Natural killer cell treated with Interleukin-12 subunit alpha and Interleukin-12 subunit beta and Interleukin-15 and Interleukin-18, amount 100 ng/mL, for 72 hours (primary cell): Measurements from ENCODE around the gene CAPN13. TPM values are rescaled to one million over a fixed set of nuclear protein-coding genes. Genes with fewer than 3 reads are reported as not detected.

ENCODE experiments used
- ATAC-seq, 2 donors: fragments of 150-1000 bp; cut with Tn5 transposase in 1 of 2; sonication (Bioruptor Pico), chemical (Tn5 transposase) in 1 of 2; 2 replicates each; pipeline ENCODE4 v1.10.0; 2021
- DNase-seq: peaks from one replicate; pipeline ENCODE4 v3.0.0; 2022; ENCODE audit warnings: low spot score
- H3K27ac Mint-ChIP-seq, 2 donors: 1 replicate in 1 of 2; 2 replicates in 1 of 2; pipeline ENCODE4 v1.8.0; 2022; ENCODE audit warnings: mixed read lengths in 2 of 2, mild to moderate bottlenecking in 1 of 2, moderate library complexity in 1 of 2
- H3K27me3 Mint-ChIP-seq, 2 donors: 1 replicate in 1 of 2; 2 replicates in 1 of 2; pipeline ENCODE4 v1.8.0; 2022; ENCODE audit warnings: mixed read lengths in 2 of 2
- H3K36me3 Mint-ChIP-seq: one replicate; pipeline ENCODE4 v1.8.0; 2022; ENCODE audit warnings: mixed read lengths
- H3K4me1 Mint-ChIP-seq, 2 donors: 1 replicate in 1 of 2; 2 replicates in 1 of 2; pipeline ENCODE4 v1.8.0; 2022; ENCODE audit warnings: low read depth in 2 of 2, mixed read lengths in 2 of 2, mild to moderate bottlenecking in 1 of 2
- H3K4me3 Mint-ChIP-seq: one replicate; pipeline ENCODE4 v1.8.0; 2022; ENCODE audit warnings: mixed read lengths
- H3K9me3 Mint-ChIP-seq: 2 replicates; pipeline ENCODE4 v1.8.0; 2022; ENCODE audit warnings: mixed read lengths
- total RNA-seq, 2 donors: library from RNA; stranded (reverse); gene quantifications; one replicate each; pipeline ENCODE4 v1.2.3, GENCODE V29; 2022

Gene CAPN13
- total RNA-seq, 2 donors from 2014 or later, result not detected

DNA sequence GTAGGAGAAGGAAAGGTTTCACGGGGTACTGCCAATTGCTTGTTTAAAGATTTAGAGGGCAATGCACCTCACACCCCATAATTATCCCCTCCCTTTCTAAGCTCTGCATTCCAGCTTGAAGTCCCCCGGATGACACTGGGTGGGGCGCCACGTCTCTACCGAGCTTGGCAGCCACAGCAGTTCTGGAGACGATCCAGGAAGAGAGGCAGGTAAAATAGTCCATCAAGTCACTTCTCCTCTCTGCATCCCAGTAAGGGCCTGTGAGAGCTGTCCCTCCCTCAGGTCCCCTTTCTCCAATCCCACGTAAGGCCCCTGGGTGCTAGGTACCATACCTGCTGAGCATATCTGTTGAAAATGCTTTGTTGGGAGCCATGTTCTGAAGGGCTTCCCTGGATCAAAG, 65.7 kb downstream of the CAPN13 start:
- peak; percentile 58 for DNase-seq
- Mint-ChIP-seq H3K4me3 (no peak overlapping the region), H3K9me3 (no peaks in the 10 kb centered on the region), H3K27ac (no peak overlapping the region), H3K27me3 (peaks cover 0 to 14% of the 10 kb centered on the region in 2 donors), H3K36me3 (no peaks in the 10 kb centered on the region), H3K4me1 (no peaks in the 10 kb centered on the region)
- no peak for ATAC-seq

DNA sequence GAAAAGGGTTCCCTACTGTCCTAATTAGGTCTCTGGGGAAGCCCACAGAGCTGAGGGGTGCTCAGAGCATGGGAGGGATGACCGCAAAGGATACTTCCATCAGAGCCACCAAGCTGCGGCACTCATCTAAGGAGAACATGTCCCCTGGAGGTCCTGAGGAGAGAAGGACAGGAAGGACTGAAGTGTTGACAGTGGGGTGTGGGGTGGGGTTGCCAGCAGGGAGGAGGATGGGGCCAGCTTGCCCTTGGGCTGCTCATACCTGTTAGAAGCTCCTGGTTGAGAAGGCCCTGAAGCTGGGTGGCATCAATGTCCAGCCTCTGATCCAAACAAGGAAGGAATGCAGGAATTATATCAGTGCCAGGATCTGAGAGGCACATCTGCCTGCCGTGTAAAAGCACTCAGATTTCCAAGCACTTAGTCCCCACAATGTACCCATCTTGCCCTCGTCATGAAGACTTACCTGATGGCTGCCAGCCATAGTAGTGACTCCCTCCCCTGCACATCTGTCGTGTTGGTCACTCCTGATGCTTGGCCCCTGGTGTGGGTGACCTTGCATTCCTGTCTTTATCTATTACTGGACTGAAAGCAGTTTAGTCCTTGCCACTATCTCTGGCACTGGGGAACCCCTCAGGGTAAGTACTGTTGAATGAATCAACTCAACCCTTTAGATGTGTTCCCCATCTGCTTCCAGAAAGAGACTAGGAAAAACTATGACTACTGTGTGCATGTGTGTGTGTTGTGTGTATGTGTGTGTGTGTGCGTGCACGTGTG, 68.9 kb downstream of the CAPN13 start:
- H3K9me3 Mint-ChIP-seq, result no peaks in the 10 kb centered on the region
- H3K4me1 Mint-ChIP-seq, result no peaks in the 10 kb centered on the region
- H3K27me3 Mint-ChIP-seq, result peaks cover 0 to 9% of the 10 kb centered on the region in 2 donors
- no peak for DNase-seq
- H3K27ac Mint-ChIP-seq, result no peak overlapping the region
- ATAC-seq, result peak in 1 of 2 donors; percentile 26
- H3K36me3 Mint-ChIP-seq, result no peaks in the 10 kb centered on the region
- no peak overlapping the region for H3K4me3 Mint-ChIP-seq

DNA sequence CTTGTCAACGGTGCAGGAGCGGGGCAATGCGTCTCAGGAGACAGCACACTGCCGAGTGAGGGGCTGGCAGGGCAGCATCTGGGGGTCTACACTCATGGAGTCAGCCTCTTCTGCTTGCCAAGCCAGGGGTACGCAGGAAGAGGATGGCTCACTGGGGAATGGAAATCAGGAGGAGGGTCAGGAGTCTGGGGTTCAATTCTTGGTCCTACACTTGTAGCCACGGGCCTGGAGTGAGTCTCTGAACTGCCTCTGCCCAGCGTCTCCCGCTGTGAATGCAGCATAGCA, 70.0 kb downstream of the CAPN13 start:
- no peaks in the 10 kb centered on the region for H3K9me3 Mint-ChIP-seq
- no peak for DNase-seq
- H3K4me3 Mint-ChIP-seq, result no peak overlapping the region
- no peaks in the 10 kb centered on the region for H3K36me3 Mint-ChIP-seq
- no peak overlapping the region for H3K27ac Mint-ChIP-seq
- no peaks in the 10 kb centered on the region for H3K4me1 Mint-ChIP-seq
- ATAC-seq, result no peak
- H3K27me3 Mint-ChIP-seq, result peaks cover 0 to 5% of the 10 kb centered on the region in 2 donors

DNA sequence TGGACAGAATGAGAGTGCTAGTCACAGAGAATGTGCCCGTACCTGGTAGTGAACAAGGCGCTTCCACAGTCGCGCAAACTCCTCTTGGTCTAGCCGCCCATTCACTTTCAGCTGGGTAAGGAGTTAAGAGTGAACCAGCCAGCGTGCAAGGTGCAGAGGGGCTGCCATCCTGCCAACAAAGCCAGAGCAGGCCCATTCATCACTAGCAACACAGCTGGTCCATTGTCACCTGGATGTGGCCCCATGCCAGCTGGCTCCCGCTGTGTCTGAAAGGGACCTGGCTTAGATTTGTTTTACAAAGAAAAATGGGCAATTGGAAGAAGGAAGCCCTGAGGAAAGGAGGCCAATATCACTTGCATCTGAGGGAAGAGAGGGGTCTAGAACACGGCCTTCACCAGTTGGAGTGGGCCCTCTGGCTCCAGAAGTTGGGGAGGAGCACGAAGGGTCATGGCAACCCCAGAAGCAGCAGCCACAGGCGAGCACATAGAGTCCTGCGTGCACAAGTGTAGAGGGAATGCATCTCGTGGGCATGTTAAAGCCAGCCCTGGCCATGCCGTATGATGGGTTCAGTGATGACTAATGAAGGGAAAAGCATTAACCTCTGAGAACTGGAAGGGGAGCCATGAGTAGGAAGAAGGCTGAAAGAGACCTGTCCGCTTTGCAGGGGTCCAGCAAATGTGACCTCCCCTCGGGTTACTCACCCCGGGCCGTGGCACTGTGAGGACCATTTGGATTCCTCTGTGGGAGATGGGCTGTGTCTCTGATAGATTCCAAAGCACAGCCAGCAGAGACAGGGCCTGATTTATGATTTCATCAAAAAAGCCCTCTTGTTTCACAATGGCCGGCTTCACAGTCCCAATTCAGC, 70.6 kb downstream of the CAPN13 start:
- no peaks in the 10 kb centered on the region for H3K4me1 Mint-ChIP-seq

DNA sequence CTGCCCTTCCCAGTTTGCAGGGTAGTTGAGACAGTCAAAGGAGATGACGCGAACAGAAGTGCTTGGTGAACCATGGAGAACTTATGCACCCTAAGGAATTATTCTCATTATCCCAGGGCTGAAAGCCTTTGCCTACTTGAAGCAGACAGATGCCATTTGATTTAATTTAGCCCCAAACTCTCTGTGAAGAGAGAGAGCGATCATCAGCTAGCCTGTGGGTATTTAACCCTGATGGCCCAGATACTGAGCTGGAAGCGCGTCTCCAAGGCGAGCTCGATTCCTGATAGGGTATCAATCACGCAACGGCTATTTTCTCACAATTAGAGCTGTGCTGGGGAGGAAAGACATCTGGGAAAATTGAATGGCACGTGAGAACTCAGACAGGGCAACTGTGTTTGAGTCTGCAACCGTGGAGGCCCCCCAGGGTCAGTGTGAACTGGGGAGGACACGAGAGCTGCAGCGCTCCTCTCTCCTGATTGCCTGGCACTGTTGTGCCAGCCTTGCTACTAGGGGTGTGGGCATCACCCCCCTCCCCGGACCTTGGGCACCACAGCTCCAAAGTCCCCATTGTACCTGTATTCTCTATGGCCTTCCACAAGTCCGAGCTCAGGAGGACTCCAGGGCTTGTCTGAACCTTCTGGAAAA, 73.2 kb downstream of the CAPN13 start:
- H3K27ac Mint-ChIP-seq, result no peak overlapping the region
- no peak overlapping the region for H3K4me3 Mint-ChIP-seq
- H3K27me3 Mint-ChIP-seq, result peaks cover 0 to 3% of the 10 kb centered on the region in 2 donors
- H3K4me1 Mint-ChIP-seq, result no peaks in the 10 kb centered on the region
- no peak for DNase-seq
- no peak for ATAC-seq
- H3K36me3 Mint-ChIP-seq, result no peaks in the 10 kb centered on the region
- no peaks in the 10 kb centered on the region for H3K9me3 Mint-ChIP-seq

More for the DNA sequence above, 70.6 kb downstream of the CAPN13 start:
- Mint-ChIP-seq H3K4me3 (no peak overlapping the region), H3K27ac (no peak overlapping the region), H3K27me3 (peaks cover 0 to 3% of the 10 kb centered on the region in 2 donors), H3K9me3 (no peaks in the 10 kb centered on the region), H3K36me3 (no peaks in the 10 kb centered on the region)
- ATAC-seq, result no peak
- no peak for DNase-seq

DNA sequence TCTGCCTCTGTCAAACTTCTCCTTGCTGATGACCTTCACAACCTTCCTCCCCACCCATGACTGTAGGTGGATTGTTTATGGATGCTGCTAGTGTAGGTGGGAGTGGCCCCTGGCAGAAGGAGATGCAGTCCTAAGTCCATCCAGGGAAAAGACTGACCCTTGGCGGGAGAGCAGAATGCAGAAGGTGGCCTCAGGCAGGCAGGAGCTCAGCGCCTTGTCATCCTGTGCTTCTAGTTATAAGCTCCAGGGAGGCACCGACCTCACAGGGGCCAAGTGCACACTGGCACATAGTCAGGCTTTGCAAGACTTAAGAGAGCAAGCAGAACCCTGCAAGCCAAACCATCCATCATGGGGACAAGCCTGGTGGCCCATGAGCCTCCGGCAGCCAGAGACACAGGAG, 74.4 kb downstream of the CAPN13 start:
- H3K9me3 Mint-ChIP-seq, result no peaks in the 10 kb centered on the region
- H3K27me3 Mint-ChIP-seq, result peaks cover 0 to under 1% of the 10 kb centered on the region in 2 donors
- no peaks in the 10 kb centered on the region for H3K36me3 Mint-ChIP-seq
- H3K4me3 Mint-ChIP-seq, result no peak overlapping the region
- no peak overlapping the region for H3K27ac Mint-ChIP-seq
- DNase-seq (peak; percentile 22), ATAC-seq (peak in 1 of 2 donors; percentile 2)
- no peaks in the 10 kb centered on the region for H3K4me1 Mint-ChIP-seq

DNA sequence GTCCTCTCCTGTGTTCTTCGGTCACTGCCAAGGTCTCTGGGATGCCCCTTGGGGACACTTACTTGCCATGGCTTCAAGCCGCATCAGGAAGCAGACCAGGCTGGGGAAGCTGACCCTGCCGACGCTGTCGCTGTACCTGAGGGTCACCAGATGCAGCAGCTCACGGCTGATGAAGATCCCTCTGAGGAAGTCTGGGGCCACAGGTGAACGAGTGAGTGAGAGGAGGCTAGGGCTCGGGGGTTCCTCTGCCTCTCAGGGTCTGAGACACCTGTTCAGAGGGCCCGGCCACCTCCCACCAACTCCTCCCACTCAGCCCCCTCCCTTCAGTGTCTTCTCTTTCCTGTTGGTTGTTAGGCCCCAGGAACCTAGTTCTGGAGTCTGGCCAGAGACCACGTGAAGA, 74.9 kb downstream of the CAPN13 start:
- peaks cover 0 to under 1% of the 10 kb centered on the region in 2 donors for H3K27me3 Mint-ChIP-seq

DNA sequence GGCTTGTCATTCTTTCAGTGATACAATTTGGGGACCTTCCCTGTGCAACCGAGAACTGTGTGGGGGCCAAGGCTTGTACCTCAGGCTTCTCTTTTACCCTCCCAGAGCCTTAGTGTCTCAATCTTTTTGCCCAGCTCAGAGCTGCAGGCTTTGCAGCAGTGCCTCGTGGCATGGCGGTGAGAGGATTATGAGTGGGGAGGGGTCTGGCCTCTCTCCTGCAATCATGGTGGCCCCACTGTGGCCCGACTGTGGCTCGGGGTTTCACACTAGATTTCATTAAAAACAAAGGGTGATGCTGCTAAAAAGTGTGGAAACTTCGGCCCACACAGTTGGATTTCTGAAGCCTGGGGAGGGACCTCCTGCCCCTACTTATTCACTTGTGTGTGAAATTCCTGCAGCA, 75.5 kb downstream of the CAPN13 start:
- peak; percentile 44 for DNase-seq
- H3K4me1 Mint-ChIP-seq, result no peaks in the 10 kb centered on the region
- no peak overlapping the region for H3K27ac Mint-ChIP-seq
- no peaks in the 10 kb centered on the region for H3K36me3 Mint-ChIP-seq
- no peaks in the 10 kb centered on the region for H3K9me3 Mint-ChIP-seq
- ATAC-seq, result no peak
- H3K4me3 Mint-ChIP-seq, result no peak overlapping the region
- peaks cover 0 to 5% of the 10 kb centered on the region in 2 donors for H3K27me3 Mint-ChIP-seq

More for the DNA sequence above, 74.9 kb downstream of the CAPN13 start:
- H3K27ac Mint-ChIP-seq, result no peak overlapping the region
- H3K4me3 Mint-ChIP-seq, result no peak overlapping the region
- no peaks in the 10 kb centered on the region for H3K4me1 Mint-ChIP-seq
- H3K36me3 Mint-ChIP-seq, result no peaks in the 10 kb centered on the region
- ATAC-seq (no peak), DNase-seq (peak; percentile 20)
- no peaks in the 10 kb centered on the region for H3K9me3 Mint-ChIP-seq

DNA sequence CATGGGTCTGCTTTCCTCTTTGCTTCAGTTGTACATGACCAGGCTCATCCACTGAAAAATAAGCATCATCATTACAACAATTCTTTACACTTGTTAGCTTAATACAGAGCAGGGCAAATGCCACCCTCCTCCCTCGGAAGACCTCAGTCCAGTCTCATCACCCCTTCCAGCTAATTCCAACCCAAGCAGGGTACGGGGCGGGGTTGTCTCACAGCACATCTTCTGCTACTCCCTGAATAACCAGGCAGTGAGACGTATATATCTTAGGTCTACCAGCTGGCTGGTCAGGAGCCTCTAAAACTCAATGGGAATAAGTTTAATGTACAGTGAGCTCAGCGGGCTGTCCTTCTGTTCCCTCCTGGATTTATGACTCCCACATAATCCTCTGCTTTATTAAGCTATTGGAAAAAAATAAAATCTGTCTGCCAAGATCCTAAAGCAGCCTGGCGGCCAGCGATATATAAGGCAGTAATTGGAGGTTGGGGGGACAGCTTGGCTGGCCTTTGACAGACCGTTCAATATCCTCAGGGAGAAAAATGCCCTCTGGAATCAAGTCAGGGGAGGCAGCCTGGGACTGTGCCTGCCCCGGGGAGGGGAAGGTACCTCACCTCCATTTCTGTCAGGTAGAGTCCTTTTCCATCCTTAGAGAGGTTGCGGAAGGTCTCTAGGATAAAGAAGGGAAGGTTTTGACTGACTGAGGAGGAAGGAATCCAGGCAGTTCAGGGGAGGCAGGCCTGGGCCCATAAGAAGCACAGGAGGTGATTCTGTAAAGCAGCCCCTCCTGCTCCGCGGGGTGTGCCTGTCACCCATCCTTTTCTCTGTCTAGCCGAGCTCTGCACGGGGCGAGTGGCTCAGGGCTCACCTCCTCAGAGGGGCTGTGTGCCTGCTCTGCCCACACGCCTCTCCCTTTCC, 76.3 kb downstream of the CAPN13 start:
- H3K9me3 Mint-ChIP-seq, result no peaks in the 10 kb centered on the region
- peak; percentile 52 for DNase-seq

DNA sequence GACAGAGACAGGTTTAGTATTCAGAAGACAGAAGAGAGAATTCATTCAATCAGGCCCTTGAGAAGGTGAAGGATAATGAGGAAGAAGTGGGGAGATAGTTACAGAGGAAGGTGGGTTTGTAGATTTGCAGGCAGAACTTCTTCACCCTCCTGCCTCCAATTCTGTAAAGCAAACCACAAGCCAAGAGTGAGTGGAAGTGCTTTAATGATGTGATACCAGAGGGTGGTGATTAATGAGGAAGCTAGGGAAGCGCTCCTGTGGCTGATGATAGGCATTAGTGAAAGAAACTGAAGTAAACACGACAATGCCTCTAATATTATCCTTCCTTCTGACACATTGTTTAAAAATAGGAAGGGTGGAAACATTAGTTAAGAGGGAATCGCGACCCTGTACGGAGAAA, 78.2 kb downstream of the CAPN13 start:
- Mint-ChIP-seq H3K36me3 (no peaks in the 10 kb centered on the region), H3K4me3 (no peak overlapping the region), H3K27me3 (peaks cover 14 to 20% of the 10 kb centered on the region in 2 donors), H3K9me3 (no peaks in the 10 kb centered on the region), H3K27ac (no peak overlapping the region), H3K4me1 (no peaks in the 10 kb centered on the region)
- DNase-seq, result no peak
- ATAC-seq, result no peak

More for the DNA sequence above, 76.3 kb downstream of the CAPN13 start:
- Mint-ChIP-seq H3K36me3 (no peaks in the 10 kb centered on the region), H3K4me3 (no peak overlapping the region), H3K27ac (no peak overlapping the region), H3K4me1 (no peaks in the 10 kb centered on the region), H3K27me3 (peaks cover 1 to 5% of the 10 kb centered on the region in 2 donors)
- no peak for ATAC-seq

DNA sequence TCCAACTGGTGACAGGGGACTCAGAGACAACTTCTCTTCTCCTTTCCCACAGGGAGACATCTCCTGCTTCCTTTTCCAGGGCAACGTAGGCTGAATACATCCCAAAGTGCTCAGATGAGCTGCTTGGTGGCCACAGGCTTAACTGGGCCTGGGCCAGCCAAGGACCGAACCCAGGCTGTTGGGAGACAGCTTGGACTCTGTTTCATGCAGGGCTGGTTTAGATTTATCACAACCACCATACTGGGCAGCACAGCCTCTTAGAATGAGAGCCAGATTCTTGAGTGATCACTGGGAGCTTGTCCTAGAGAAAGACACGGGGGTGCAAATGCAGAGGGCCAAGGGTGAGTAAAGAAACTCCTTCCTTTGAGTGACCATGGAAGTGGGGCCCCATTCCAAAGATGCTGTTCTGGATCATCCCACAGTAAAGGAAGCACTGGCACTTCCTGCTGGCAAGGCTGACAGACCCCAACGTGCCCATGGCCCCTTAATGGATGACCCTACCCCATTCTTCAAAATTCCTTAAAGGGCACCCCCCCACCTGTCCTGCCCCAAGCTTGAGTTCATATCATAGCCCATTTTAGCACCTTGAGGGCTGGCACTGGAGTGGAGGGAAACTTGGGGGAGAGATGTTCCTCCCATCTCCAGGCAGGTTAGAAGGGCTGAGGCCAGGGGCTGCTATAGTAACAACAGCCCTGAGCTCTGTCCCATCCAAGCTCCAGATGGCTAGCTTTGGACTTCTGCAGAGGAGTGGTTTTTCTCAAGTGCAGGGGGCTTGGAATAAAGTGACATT, 84.1 kb downstream of the CAPN13 start:
- Mint-ChIP-seq H3K4me3 (no peak overlapping the region), H3K27me3 (peaks cover 24 to 33% of the 10 kb centered on the region in 2 donors), H3K27ac (no peak overlapping the region), H3K4me1 (no peaks in the 10 kb centered on the region), H3K36me3 (no peaks in the 10 kb centered on the region), H3K9me3 (no peaks in the 10 kb centered on the region)
- DNase-seq (no peak), ATAC-seq (no peak)

DNA sequence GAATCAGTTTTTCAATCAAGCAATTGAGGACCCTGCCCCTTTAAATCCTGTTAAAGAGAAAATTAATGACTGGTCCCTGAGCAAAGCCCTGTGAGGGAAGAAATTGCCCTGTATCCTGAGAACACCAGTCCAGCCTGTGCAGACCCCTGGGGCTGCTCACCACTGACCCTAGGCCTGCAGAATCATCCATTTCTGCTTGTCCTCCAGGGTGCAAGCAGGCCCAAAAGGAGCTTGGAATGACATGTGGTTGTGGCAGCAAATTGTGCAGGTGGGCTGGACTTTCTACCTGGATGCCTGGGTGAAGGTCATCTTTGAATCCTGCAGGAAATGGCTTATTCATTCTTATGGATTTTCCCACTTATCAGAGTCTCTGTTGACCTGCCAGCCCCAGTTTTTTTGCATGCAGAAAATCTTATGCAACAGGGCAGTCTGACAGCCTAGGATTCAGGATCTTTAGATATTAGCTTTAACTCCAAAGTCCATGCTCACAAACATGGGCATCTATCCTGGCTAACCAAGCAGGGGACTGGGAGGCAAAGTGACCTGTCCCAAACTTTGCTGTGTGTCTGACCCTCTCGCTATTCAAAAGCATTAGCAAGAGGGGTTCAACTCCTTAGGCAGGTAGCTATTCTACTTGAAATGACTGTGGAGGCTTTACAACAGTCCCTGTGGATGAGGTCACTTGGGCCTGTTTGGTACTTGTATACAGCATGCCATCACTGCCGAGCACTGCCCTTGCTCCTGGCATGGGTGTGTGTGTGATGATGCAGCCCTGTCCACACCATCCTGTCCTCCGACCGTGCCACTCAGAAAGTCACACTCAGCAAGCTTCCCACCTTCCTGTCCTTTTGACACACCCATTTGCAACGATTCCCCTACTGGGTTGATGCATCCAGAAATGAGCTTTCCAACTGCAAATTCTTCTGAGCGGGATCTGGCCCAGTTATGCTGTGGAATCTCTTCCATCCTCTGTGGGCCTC, 85.3 kb downstream of the CAPN13 start:
- DNase-seq, result no peak
- Mint-ChIP-seq H3K4me1 (no peaks in the 10 kb centered on the region), H3K27me3 (peaks cover 25 to 37% of the 10 kb centered on the region in 2 donors), H3K36me3 (no peaks in the 10 kb centered on the region), H3K27ac (no peak overlapping the region), H3K4me3 (no peak overlapping the region), H3K9me3 (no peaks in the 10 kb centered on the region)
- ATAC-seq, result no peak
